ENCODE measurements around the gene CDV3. TPM values are rescaled to one million over a fixed set of nuclear protein-coding genes. Genes with fewer than 3 reads are reported as not detected.
A peak's percentile ranks its signal among the peaks of the same experiment; 100 is the strongest.

Gene CDV3
- total RNA-seq, 1 experiment from 2014 or later = 81.4 TPM

DNA sequence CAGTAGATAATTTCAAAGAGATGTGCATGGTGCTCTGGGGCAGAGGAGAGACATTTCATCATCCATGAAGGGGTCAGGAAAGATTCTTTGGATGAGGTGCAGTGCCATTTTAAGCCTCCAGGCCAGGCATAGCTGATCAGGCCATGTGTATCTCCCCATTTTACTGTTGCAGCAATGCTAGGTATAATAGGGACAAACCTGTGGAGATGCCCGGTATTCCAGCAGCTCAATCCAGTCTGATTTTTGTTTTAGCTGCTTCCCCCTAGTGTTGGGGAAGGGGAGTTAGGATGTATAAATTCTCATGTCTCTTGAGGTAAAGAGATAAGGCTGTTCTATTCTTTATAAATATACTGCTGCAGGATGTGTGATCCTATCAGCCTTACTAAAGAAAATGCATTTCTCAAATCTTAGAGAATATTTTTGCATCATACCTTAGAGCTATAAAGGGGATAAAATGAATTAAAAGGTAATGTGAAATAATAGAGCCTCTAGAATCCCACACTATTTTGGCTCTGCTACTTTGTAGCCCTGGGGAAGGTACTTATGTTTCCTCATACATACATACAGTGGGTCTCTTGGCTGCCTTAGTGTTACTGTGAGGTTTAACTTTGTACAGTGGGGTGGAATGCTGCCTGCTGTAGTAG, 5.2 kb downstream of the CDV3 start:
- peaks cover 52% of the 10 kb centered on the region for H4K20me1 ChIP-seq (ENCODE audit: low read length)
- H3K4me3 ChIP-seq (ENCODE audit: low read length) = peak overlapping the region; percentile 19; the same call in 1 of the 2 replicates
- DNase-seq (peak; percentile 63), ATAC-seq (peak; percentile 53)
- ChIA-PET CTCF (interaction anchor here (0.5 to 0.9 kb wide), 4 partner anchors 8 to 143 kb away, joined by 3 to 5 read pairs (median 3); no protein-coding TSS in a partner anchor), POLR2A (ENCODE audit: unreplicated experiment) (no interaction called here)
- H3F3A ChIP-seq (ENCODE audit: low read length, unreplicated experiment) = no peaks in the 10 kb centered on the region
- H3K27me3 ChIP-seq (ENCODE audit: low read length) = no peaks in the 10 kb centered on the region
- H3K4me2 ChIP-seq (ENCODE audit: low read length) = peak overlapping the region; percentile 36; the same call in 1 of the 2 replicates
- no peak overlapping the region for H3K27ac ChIP-seq (ENCODE audit: low read length)
- no peak overlapping the region for H2AFZ ChIP-seq (ENCODE audit: low read length)
- TF ChIP-seq EZH2 (IDR thresholded peaks at IDR 0.05; ENCODE audit: low read length, unreplicated experiment) = no peak
- TF ChIP-seq, protein P1, sequence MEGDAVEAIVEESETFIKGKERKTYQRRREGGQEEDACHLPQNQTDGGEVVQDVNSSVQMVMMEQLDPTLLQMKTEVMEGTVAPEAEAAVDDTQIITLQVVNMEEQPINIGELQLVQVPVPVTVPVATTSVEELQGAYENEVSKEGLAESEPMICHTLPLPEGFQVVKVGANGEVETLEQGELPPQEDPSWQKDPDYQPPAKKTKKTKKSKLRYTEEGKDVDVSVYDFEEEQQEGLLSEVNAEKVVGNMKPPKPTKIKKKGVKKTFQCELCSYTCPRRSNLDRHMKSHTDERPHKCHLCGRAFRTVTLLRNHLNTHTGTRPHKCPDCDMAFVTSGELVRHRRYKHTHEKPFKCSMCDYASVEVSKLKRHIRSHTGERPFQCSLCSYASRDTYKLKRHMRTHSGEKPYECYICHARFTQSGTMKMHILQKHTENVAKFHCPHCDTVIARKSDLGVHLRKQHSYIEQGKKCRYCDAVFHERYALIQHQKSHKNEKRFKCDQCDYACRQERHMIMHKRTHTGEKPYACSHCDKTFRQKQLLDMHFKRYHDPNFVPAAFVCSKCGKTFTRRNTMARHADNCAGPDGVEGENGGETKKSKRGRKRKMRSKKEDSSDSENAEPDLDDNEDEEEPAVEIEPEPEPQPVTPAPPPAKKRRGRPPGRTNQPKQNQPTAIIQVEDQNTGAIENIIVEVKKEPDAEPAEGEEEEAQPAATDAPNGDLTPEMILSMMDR (conservative IDR thresholded peaks at IDR 0.05; ENCODE audit: low read depth, low read length) = peak; percentile 70
- no peaks in the 10 kb centered on the region for H3K9me3 ChIP-seq (ENCODE audit: low read length)
- H3K9me2 ChIP-seq (replicated peaks; ENCODE audit: low read length) = no peaks in the 10 kb centered on the region
- intact Hi-C loops (cut with micrococcal nuclease) = loop anchor here (1.0 to 5.0 kb wide), 3 partner anchors 114 to 846 kb away; no protein-coding TSS in a partner anchor
- H3K9ac ChIP-seq (ENCODE audit: low read length) = no peak overlapping the region
- BruUV-seq (replicated peaks) = no TSS peak
- H3K4me1 ChIP-seq (ENCODE audit: insufficient read depth, low read length) = peaks cover 19% of the 10 kb centered on the region
- peaks cover 60% of the 10 kb centered on the region for H3K36me3 ChIP-seq (ENCODE audit: low read depth, low read length)
- H3K79me2 ChIP-seq (ENCODE audit: low read length) = peaks cover 92% of the 10 kb centered on the region

GRCh38 chr3:133583396-133583795, 9.9 kb downstream of the CDV3 start:
- H3K9ac ChIP-seq (ENCODE audit: low read length) = no peak overlapping the region
- H3K4me1 ChIP-seq (ENCODE audit: insufficient read depth, low read length) = peaks cover 4% of the 10 kb centered on the region
- no peak for DNase-seq
- H3K4me3 ChIP-seq (ENCODE audit: low read length) = no peak overlapping the region
- TF ChIP-seq, protein P1 (conservative IDR thresholded peaks at IDR 0.05; ENCODE audit: low read depth, low read length) = no peak
- no peak for TF ChIP-seq EZH2phosphoT487 (IDR thresholded peaks at IDR 0.05; ENCODE audit: borderline replicate concordance, low read length)
- TF ChIP-seq EZH2 (IDR thresholded peaks at IDR 0.05; ENCODE audit: low read length, unreplicated experiment) = no peak
- H2AFZ ChIP-seq (ENCODE audit: low read length) = no peak overlapping the region
- peaks cover 22% of the 10 kb centered on the region for H4K20me1 ChIP-seq (ENCODE audit: low read length)
- ATAC-seq = no peak
- no peaks in the 10 kb centered on the region for H3F3A ChIP-seq (ENCODE audit: low read length, unreplicated experiment)
- H3K27ac ChIP-seq (ENCODE audit: low read length) = no peak overlapping the region
- intact Hi-C loops (cut with micrococcal nuclease) = no loop called here
- no TSS peak for BruUV-seq (replicated peaks)
- no peak overlapping the region for H3K4me2 ChIP-seq (ENCODE audit: low read length)
- no peaks in the 10 kb centered on the region for H3K9me2 ChIP-seq (replicated peaks; ENCODE audit: low read length)
- H3K27me3 ChIP-seq (ENCODE audit: low read length) = no peaks in the 10 kb centered on the region
- ChIA-PET POLR2A (ENCODE audit: unreplicated experiment) (no interaction called here), CTCF (no interaction called here)
- peaks cover 65% of the 10 kb centered on the region for H3K79me2 ChIP-seq (ENCODE audit: low read length)
- peaks cover 66% of the 10 kb centered on the region for H3K36me3 ChIP-seq (ENCODE audit: low read depth, low read length)
- no peaks in the 10 kb centered on the region for H3K9me3 ChIP-seq (ENCODE audit: low read length)

DNA sequence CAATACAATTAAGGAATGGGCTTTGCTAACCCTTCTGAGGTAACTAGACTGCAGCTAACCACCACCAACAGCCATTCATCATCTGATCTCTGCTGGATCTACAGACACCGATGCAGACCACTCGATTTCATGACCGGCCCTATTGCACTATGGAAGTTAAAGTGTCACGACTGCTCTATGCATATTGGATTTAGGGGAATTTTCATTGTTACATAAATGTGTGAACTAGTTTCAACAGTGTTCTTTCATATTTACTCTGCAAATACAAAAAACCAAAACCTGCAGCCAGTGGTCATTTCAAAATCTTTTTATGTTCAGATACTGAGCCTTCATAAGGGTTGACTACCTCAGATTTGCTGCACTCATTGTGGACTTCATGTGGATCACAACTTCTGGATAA, 14.5 kb downstream of the CDV3 start:
- peaks cover 36% of the 10 kb centered on the region for H3K36me3 ChIP-seq (ENCODE audit: low read depth, low read length)
- no peak for TF ChIP-seq EZH2phosphoT487 (IDR thresholded peaks at IDR 0.05; ENCODE audit: borderline replicate concordance, low read length)
- TF ChIP-seq, protein P1 (conservative IDR thresholded peaks at IDR 0.05; ENCODE audit: low read depth, low read length) = no peak
- no peak for TF ChIP-seq EZH2 (IDR thresholded peaks at IDR 0.05; ENCODE audit: low read length, unreplicated experiment)
- no peaks in the 10 kb centered on the region for H3K9me3 ChIP-seq (ENCODE audit: low read length)
- no peak overlapping the region for H3K27ac ChIP-seq (ENCODE audit: low read length)
- no peak overlapping the region for H3K9ac ChIP-seq (ENCODE audit: low read length)
- H3F3A ChIP-seq (ENCODE audit: low read length, unreplicated experiment) = peaks cover 6% of the 10 kb centered on the region
- H3K4me3 ChIP-seq (ENCODE audit: low read length) = no peak overlapping the region
- H3K9me2 ChIP-seq (replicated peaks; ENCODE audit: low read length) = no peaks in the 10 kb centered on the region
- H3K27me3 ChIP-seq (ENCODE audit: low read length) = no peaks in the 10 kb centered on the region
- intact Hi-C loops (cut with micrococcal nuclease) = no loop called here
- CTCF ChIA-PET = no interaction called here
- no peak overlapping the region for H2AFZ ChIP-seq (ENCODE audit: low read length)
- H3K4me1 ChIP-seq (ENCODE audit: insufficient read depth, low read length) = peaks cover 26% of the 10 kb centered on the region
- 0 out of 2 replicates have a peak, but pooled peaks cover 2% of the 10 kb centered on the region for H4K20me1 ChIP-seq (ENCODE audit: low read length)
- ATAC-seq (no peak), DNase-seq (no peak)
- peaks cover 22% of the 10 kb centered on the region for H3K79me2 ChIP-seq (ENCODE audit: low read length)
- BruUV-seq (replicated peaks) = no TSS peak
- no peak overlapping the region for H3K4me2 ChIP-seq (ENCODE audit: low read length)
- POLR2A ChIA-PET (ENCODE audit: unreplicated experiment) = no interaction called here

All from PC-3 (cell line).